ENCODE results near the gene MED4.

The MED4 gene

GRCh38 chr13:48112896-48113755, 18.2 kb upstream of the MED4 start:
- Mint-ChIP-seq H3K4me1 (ENCODE audit: low read depth) (no peaks in the 10 kb centered on the region), H3K36me3 (peaks cover 4% of the 10 kb centered on the region), H3K9me3 (ENCODE audit: low read depth) (no peaks in the 10 kb centered on the region), H3K4me3 (no peak overlapping the region), H3K27ac (no peak overlapping the region), H3K27me3 (peaks cover 2% of the 10 kb centered on the region)

- Mint-ChIP-seq H3K27me3 (peaks cover 2% of the 10 kb centered on the region), H3K4me1 (ENCODE audit: low read depth) (no peaks in the 10 kb centered on the region), H3K27ac (no peak overlapping the region), H3K9me3 (ENCODE audit: low read depth) (no peaks in the 10 kb centered on the region), H3K36me3 (peaks cover 4% of the 10 kb centered on the region), H3K4me3 (no peak overlapping the region)
Observed at GRCh38 chr13:48110931-48111721, 16.2 kb upstream of the MED4 start.

DNA sequence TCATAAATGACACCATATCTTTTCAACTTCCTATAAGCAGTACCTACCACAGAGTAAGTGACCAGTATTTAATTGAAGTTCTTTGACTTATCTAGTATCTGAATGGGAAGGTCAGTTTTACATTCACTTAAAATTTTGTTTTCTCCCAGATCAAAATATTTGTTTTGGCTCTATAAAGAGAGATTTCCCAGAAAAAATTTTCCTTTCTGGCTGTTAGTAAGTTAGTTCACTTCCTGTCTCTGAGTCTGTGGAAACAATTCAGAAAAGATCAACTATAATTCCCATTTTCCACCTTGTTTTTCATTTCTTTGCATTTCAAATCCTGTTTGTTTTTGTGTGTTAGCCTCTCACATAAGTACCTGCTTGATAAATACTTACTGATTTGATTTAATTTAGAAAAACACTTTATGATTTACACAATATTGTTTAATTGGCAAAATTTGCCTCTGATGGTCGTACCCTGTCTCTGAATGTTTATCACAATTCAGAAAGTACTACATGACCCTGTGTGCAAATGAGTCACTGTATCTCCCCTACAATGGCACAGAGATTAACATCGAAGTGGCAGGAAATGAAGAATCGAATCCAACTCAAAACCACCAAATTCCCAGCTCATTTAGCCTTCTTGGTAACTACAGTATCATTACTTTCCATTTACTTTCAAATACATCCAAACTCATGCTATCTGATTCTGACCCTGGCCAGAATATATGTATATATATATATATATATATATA, 15.4 kb upstream of the MED4 start:
- Mint-ChIP-seq H3K4me1 (ENCODE audit: low read depth) (no peaks in the 10 kb centered on the region), H3K27me3 (no peaks in the 10 kb centered on the region), H3K9me3 (ENCODE audit: low read depth) (no peaks in the 10 kb centered on the region), H3K4me3 (no peak overlapping the region), H3K27ac (no peak overlapping the region), H3K36me3 (peaks cover 2% of the 10 kb centered on the region)

GRCh38 chr13:48108106-48108505, 13.2 kb upstream of the MED4 start:
- Mint-ChIP-seq H3K27me3 (no peaks in the 10 kb centered on the region), H3K4me3 (no peak overlapping the region), H3K4me1 (ENCODE audit: low read depth) (no peaks in the 10 kb centered on the region), H3K27ac (no peak overlapping the region), H3K9me3 (ENCODE audit: low read depth) (no peaks in the 10 kb centered on the region), H3K36me3 (peaks cover 2% of the 10 kb centered on the region)

DNA sequence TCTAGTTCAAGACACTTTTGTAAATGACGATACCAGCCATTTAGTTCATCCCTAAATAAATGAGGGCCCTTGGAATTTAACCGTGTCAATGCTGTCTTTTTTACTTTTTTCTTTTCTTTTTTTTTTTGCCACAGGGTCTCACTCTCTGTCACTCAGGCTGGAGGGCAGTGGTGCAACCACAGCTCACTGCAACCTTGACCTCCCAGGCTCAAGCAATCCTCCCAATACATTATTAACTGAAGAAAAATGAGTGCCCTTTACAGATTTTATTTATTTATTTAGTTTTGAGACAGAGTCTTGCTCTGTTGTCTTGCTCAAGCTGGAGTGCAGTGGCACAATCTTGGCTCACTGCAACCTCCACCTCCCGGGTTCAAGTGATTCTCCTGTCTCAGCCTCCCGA, 2.9 kb upstream of the MED4 start:
- Mint-ChIP-seq H3K27me3 (no peaks in the 10 kb centered on the region), H3K27ac (no peak overlapping the region), H3K36me3 (no peaks in the 10 kb centered on the region), H3K4me1 (ENCODE audit: low read depth) (peaks cover 19% of the 10 kb centered on the region), H3K9me3 (ENCODE audit: low read depth) (no peaks in the 10 kb centered on the region), H3K4me3 (no peak overlapping the region)

- Mint-ChIP-seq H3K27ac (no peak overlapping the region), H3K27me3 (no peaks in the 10 kb centered on the region), H3K4me1 (ENCODE audit: low read depth) (peaks cover 27% of the 10 kb centered on the region), H3K9me3 (ENCODE audit: low read depth) (no peaks in the 10 kb centered on the region), H3K36me3 (no peaks in the 10 kb centered on the region), H3K4me3 (no peak overlapping the region)
Observed at GRCh38 chr13:48096670-48097069, 1.8 kb upstream of the MED4 start.

DNA sequence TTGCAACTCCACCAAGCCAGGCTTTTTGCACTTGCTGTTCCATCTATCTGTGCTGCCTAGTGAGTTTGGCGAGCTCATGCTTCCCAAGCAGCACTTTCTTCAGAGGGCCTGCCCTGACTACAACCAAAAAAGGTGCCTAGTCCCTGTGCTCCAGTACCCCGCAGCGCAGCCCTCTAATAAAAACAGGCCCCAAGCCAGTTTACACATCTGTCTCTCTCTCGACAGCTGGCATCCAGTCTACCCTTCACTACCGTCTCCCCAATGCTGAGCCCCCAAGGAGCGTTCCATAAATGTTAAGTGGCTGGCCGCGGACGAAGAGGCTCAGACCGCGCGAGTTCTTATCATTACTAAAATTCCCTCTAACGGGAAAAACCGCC, 512 bp downstream of the MED4 start:
- Mint-ChIP-seq H3K4me1 (ENCODE audit: low read depth) (peaks cover 46% of the 10 kb centered on the region), H3K4me3 (peak overlapping the region; percentile 98), H3K36me3 (no peaks in the 10 kb centered on the region), H3K9me3 (ENCODE audit: low read depth) (no peaks in the 10 kb centered on the region), H3K27ac (peak overlapping the region; percentile 92), H3K27me3 (no peaks in the 10 kb centered on the region)

DNA sequence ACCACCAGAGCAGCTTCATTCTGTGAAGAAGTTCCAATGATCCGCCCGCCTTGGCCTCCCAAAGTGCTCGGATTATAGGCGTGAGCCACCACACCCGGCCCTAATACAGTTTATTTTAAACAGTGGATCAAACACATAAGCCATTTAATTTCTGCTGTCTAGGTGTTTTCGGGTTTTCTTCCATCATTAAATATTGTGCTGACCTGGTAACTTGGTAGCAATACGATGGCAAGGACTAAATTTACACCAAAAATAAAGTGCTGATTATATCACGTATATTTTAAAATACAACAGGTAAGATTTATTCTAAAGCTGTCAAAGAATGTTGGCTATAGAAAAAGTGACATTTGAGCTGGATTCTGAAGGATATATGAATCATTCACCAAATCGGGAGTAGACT, 1.3 kb downstream of the MED4 start:
- Mint-ChIP-seq H3K27ac (no peak overlapping the region), H3K27me3 (no peaks in the 10 kb centered on the region), H3K9me3 (ENCODE audit: low read depth) (no peaks in the 10 kb centered on the region), H3K4me1 (ENCODE audit: low read depth) (peaks cover 51% of the 10 kb centered on the region), H3K4me3 (peak overlapping the region; percentile 98), H3K36me3 (no peaks in the 10 kb centered on the region)

- H3K27ac Mint-ChIP-seq, result no peak overlapping the region
- H3K9me3 Mint-ChIP-seq (ENCODE audit: low read depth), result no peaks in the 10 kb centered on the region
- H3K27me3 Mint-ChIP-seq, result no peaks in the 10 kb centered on the region
- peaks cover 6% of the 10 kb centered on the region for H3K36me3 Mint-ChIP-seq
- H3K4me1 Mint-ChIP-seq (ENCODE audit: low read depth), result peaks cover 21% of the 10 kb centered on the region
- no peak overlapping the region for H3K4me3 Mint-ChIP-seq
Observed at GRCh38 chr13:48086272-48086671, 8.6 kb downstream of the MED4 start.

- peaks cover 3% of the 10 kb centered on the region for H3K4me1 Mint-ChIP-seq (ENCODE audit: low read depth)
- no peaks in the 10 kb centered on the region for H3K27me3 Mint-ChIP-seq
- peaks cover 14% of the 10 kb centered on the region for H3K36me3 Mint-ChIP-seq
- no peaks in the 10 kb centered on the region for H3K9me3 Mint-ChIP-seq (ENCODE audit: low read depth)
- H3K4me3 Mint-ChIP-seq, result no peak overlapping the region
- no peak overlapping the region for H3K27ac Mint-ChIP-seq
Observed at GRCh38 chr13:48081739-48082138, 13.2 kb downstream of the MED4 start.

DNA sequence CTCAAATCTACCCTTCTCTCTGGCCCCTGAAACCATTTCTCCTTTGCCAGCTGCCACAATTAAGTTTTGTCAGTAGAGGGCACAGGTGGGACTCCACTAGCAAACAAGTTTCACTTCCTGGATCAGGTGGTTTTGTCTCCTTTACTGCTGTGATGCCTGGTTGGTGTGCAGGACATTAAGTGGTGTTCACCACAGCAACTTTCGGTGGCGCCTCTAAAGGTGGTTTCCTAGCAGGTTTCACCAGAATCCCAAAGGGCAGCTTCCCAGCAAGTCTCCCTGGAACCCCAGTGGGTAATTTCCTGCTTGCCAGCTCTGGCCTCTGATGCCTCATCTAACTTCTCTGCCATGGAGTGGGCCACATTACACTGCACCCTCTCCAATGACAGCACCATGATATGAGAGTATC, 16.6 kb downstream of the MED4 start:
- Mint-ChIP-seq H3K4me3 (no peak overlapping the region), H3K27ac (no peak overlapping the region), H3K36me3 (peaks cover 19% of the 10 kb centered on the region), H3K27me3 (no peaks in the 10 kb centered on the region), H3K4me1 (ENCODE audit: low read depth) (peaks cover 2% of the 10 kb centered on the region), H3K9me3 (ENCODE audit: low read depth) (no peaks in the 10 kb centered on the region)

- H3K9me3 Mint-ChIP-seq (ENCODE audit: low read depth), result peaks cover 3% of the 10 kb centered on the region
- H3K27me3 Mint-ChIP-seq, result no peaks in the 10 kb centered on the region
- no peak overlapping the region for H3K27ac Mint-ChIP-seq
- H3K36me3 Mint-ChIP-seq, result peaks cover 36% of the 10 kb centered on the region
- no peak overlapping the region for H3K4me3 Mint-ChIP-seq
- peaks cover 2% of the 10 kb centered on the region for H3K4me1 Mint-ChIP-seq (ENCODE audit: low read depth)
Observed at GRCh38 chr13:48074006-48074405, 20.9 kb downstream of the MED4 start.

- H3K36me3 Mint-ChIP-seq, result peaks cover 39% of the 10 kb centered on the region
- peaks cover 3% of the 10 kb centered on the region for H3K9me3 Mint-ChIP-seq (ENCODE audit: low read depth)
Observed at GRCh38 chr13:48072787-48073186, 22.1 kb downstream of the MED4 start.

DNA sequence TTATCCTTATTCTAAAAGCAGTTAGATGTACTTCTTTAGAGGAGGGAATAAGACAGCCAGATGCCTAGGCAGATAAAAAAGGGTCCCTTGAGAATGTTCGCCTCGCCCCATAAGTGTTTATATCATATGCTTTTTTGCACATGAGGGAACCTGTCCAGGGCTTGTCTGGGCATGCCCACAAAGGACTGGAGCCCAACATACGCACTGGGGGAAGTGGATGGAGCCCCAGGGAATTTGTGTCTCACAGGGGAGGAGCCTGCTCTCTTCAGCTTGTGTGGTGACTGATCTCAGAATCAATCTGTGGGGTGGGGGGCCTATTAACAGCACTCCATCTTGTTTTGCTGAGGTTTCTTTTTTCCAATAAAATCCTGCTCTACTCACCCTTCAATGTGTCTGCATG, 22.6 kb downstream of the MED4 start:
- Mint-ChIP-seq H3K27me3 (no peaks in the 10 kb centered on the region), H3K9me3 (ENCODE audit: low read depth) (peaks cover 3% of the 10 kb centered on the region), H3K27ac (no peak overlapping the region), H3K36me3 (peaks cover 40% of the 10 kb centered on the region), H3K4me1 (ENCODE audit: low read depth) (no peaks in the 10 kb centered on the region), H3K4me3 (no peak overlapping the region)

More at GRCh38 chr13:48072787-48073186, 22.1 kb downstream of the MED4 start:
- no peak overlapping the region for H3K4me3 Mint-ChIP-seq
- no peaks in the 10 kb centered on the region for H3K4me1 Mint-ChIP-seq (ENCODE audit: low read depth)
- H3K27ac Mint-ChIP-seq, result no peak overlapping the region
- no peaks in the 10 kb centered on the region for H3K27me3 Mint-ChIP-seq

DNA sequence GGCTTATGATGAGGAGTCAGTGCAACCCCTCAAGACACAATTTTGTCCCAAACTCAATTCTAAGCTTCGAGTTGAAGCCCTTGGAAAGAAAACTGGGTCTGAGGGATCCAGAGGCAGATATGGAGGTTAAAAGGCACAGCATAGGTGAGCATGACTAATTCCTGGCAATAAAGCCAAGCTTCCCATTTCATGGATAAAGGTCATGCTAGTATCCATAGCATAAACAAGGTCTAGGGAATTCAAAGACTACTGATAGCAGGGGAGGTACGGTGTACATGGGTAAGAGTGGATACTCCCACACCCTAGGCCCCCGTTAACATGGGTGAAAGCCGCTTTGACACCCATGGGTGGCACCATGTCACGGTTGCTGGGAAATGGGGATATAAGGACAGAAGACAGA, 24.0 kb downstream of the MED4 start:
- Mint-ChIP-seq H3K4me3 (no peak overlapping the region), H3K4me1 (ENCODE audit: low read depth) (peaks cover 2% of the 10 kb centered on the region), H3K36me3 (peaks cover 37% of the 10 kb centered on the region), H3K27ac (no peak overlapping the region), H3K27me3 (no peaks in the 10 kb centered on the region), H3K9me3 (ENCODE audit: low read depth) (peaks cover 3% of the 10 kb centered on the region)

Measured in activated naive CD8-positive, alpha-beta T cell (primary cell).